HT-29 (cell line): ENCODE data around the gene DARS1. TPM values are rescaled to one million over a fixed set of nuclear protein-coding genes. Genes with fewer than 3 reads are reported as not detected.

Experiments
- DNase-seq: peaks from one replicate; pipeline ENCODE4 v3.0.0-alpha.2; 2015; ENCODE audit warnings: low spot score
- total RNA-seq: library from RNA; depleted of rRNA; stranded (reverse); fragments of >200 nt; shearing (Covaris generic); gene quantifications from 2 replicates; pipeline ENCODE4 v1.2.3, GENCODE V29; 2014

DARS1 gene
- total RNA-seq, 1 experiment from 2014 or later: 20.5 TPM

DNA sequence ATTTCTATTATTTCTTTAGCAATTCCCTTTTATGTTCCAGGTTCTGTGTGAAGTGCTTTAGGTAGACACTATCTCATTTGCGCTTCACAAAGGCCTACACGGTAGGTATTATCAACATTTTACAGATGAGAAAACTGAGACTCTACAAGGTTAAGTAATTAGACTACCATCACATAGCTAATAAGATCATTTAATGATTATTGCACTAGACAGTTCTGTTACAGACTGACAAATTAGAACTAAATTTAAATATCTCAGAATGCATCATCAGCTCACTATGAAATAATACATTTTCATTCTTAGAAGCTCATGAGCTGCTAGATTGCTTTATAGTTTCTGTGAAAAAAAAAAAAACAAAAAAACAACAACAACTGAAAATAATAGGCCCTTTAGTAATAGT lies 37.9 kb downstream of the DARS1 start:
- no peak for DNase-seq

DNA sequence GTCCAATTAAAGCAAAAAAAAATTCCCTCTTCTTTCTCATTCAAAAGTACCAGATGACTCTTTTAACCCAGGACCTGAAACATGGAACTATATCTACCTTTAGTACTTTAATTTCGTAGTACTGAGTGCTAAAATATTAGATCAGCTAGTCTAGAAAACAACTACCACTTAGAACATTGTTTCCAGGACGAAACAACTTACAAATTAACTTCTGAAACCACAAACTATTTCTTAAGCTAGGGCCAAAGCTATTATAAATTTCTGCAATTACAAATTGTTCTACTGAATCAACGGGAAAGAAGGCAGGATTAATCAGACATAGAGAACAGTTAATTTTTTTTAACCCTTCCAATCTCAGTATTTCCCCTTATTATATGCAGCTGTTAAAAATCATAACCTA lies 39.9 kb downstream of the DARS1 start:
- no peak for DNase-seq

DNA sequence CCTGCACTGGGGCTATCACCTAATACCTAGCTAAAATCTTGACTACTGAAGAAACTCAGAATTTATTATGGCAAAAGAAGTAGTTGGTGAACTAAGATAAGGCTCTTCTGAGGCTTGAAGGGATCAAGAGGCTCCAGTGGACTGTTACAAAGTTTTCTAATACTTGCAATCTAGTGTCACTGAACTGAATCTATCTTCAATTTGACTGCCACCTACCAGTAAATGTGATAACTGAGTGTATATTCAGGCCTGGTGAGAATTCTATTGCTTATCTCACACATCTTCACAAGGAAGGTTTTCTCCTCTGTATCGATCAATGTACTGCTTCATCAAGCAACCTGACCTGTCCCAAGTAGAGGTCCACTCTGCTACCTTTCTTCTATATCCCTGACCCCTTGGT lies 40.8 kb downstream of the DARS1 start:
- no peak for DNase-seq

DNA sequence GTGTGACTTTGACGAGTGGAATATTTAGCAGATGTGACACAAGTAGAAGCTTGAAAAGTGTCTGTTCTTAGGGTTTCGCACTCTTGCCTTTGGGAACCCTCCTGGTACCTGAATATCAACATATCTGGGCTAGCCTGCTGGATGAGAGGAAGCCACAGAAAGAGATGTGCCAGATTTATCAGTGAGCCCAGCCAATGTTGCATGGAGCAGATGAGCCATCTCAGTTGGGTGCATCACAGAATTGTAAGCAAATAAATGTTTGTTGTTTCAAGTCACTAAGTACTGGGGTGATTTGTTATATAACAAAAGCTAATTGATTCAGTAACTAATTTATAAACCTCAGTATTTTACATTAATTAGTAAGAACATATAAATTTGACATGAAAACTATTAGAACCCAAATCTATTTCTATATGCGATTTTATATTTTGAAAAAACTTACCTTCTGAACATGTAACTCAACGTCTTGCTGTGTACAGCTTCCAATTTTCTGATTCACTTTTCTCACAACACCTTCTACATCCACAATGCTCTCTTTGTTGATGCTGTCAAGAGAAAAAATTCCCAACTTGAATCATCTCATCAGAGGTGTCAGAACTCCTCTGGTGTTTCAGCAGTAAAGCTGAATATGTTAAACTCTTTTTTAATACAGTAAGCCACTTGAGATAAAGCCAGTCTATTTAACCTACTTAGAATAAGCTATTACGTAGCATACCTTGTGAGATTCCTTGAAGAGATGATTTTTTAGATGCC lies 42.3 kb downstream of the DARS1 start:
- DNase-seq: no peak

DNA sequence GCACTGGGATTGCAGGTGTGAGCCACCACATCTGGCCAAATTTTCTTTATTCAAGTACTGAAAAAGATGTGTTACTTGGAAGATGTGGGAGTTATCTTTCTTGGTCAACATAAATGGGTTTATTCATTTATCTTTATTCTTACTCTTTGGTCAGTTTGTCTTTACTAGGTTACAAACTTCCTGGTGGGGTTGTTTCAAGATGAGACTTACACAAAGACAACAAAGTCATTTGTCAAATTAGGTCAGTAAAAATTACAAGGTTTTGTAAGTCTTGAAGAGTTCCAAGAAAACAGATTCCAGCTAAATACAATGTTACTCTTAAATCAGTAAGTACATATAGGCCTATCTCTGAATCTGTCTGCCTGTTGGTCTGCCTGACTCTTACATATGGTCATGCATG lies 48.9 kb downstream of the DARS1 start:
- no peak for DNase-seq

DNA sequence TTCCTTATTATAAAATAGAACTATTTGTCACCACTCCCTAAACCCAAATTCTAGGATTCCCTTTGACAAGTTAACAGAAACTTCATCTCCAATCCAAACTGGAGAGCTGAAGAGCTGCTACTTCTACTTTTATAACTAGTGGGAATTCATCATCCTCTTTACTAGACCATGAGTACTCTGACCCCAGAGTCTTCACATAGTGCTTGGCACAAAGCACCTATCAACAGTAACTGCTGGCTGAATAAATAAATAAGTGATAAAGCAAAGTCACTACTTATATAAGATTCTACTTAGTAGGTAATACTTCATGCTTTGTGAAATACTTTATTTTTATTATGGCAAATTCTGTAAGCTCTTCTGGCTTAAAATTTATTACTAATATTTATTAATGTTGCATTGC lies 49.5 kb downstream of the DARS1 start:
- DNase-seq: no peak

DNA sequence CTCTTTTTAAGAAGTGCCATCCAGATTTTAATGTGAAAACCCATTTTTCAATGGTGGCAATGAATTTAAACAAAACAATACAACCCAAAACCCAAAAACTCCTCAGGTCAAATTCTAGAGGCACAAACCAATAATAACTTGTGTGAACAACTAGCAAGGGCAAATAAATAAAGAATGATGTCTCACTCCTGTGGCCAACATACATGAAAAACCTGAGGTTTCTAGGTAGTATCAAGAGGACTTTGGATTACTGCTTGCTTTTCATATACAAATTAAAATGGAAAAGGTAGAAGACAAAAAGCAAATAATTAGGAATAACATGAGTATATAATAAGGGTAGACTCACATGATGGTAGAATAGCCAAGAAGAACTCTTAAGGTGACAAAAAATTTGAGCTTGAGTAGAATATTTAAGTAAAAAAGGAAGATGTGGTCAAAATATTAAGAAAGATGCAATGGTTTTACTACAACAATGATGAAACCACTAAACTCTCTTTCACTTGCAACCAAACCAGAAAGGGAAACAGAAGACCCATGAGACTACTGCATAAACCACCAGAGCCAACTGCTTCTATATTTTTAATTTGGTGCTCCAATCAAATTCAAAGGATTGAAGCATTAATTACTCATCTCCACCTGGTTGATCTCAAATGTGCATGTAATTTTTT lies 53.5 kb downstream of the DARS1 start:
- no peak for DNase-seq

DNA sequence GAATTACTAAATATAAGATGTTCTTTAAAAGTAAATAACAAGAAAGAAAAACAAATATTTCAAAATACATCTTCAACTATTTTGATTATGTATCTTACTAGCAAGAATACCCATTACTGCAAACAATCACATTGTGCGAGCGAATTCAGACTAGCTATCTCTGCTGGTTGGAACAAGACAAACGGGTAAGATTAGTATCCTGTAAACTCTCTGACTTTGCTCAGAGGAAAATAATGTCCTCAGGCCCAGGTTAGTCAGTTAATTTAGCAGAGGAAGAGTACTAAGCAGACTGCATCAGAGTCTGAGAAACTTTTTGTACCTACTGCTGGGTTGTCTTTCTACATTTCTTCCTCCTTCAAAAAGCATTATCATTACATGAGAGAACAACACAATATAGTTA lies 58.8 kb downstream of the DARS1 start:
- DNase-seq: no peak

DNA sequence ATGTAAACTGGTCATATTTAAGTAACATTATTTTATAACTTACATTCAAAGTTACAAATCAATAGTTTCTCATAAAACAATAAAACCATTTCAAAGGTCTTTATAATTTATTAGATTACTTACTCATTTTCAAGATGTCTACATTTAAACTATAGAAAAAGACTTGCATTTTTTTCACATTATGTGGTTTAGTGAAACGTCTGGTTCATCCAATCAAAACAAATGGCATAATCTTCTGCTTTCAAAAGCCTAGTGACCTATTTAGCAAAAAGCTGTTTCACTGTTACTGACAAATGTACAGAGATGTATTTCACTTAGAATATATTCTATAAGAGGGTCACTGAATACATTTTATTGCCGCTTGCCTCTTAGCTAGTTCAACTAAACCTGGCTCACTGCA lies 59.9 kb downstream of the DARS1 start:
- DNase-seq: no peak

DNA sequence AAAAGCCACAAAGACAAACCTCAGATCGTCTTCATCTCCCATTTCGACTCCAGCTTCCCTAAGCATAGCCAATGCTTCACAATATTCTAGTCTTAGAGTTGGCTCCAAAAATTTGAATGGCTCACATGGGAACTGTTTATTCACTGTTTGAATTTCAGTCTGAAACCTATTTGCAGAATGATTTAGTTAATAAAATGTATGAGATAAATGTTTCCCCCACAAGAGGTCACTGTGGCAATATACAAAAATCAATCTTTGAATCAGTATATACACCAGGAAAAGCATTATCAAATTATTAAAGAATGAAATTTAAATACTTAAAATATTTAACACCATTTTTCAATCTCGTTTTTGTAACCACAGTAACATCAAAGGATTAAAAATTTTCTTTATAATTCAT lies 69.2 kb downstream of the DARS1 start:
- peak; percentile 80 for DNase-seq

DNA sequence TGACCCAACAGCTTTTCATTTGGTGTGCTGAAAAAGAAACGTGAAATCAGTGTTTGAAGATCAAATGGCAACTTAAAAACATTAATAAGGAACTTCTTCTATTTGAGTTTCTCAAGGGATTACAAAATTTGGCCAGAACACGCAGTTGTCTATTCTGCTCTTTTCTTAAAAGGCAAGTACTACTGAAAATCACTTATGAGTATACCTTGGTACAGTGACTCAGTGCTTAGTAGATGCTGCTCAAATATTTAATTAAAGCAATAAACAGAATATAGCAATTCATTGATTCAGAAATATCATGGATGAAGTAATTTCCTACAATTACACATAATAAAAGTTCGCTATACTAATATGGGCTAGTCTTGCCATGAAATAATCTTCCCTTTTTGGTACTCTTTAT lies 70.9 kb downstream of the DARS1 start:
- no peak for DNase-seq

DNA sequence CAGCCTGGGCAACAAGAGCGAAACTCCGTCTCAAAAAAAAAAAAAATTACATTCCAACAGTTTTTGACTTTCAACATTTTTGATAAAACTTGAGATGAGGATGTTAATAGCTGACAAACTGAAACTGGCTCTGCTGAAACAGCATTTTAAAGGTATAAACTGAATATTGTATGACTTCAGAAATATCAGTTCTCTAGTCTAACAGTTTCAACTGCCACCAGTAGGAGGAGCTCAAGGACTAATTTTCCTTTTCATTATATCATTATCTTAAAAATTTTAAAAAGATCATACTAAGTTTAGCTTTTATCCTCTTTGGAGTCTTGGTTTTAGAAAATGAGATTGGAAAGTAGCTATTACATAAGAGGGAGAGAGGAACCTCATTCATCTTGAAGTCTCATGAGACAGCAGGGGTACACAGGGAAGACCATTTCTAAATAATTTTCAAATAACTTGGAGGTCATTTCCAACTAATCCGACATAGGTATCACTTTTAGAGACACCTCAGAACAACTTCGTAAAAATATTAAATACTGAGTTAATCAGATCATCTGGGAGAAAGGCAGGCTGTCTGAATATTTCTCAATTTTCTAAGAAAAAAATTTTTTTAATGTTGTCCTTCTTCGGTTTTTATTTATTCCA lies 71.6 kb downstream of the DARS1 start:
- peak; percentile 80 for DNase-seq

DNA sequence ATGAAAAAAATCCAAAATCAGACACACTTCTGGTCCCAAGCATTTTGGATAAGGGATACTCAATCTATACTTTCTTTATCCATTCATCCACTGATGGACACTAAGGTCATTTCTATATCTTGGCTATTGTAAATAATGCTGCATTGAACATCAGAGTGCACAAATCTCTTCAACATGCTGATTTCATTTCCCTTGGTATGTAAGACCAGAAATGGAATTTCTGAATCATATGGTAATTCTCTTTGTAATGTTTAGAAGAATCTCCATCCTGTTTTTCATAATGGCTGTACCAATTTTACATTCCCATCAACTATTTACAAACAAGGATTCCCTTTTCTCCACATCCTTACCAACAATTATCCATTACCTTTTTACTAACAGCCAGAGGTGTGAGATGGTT lies 75.5 kb downstream of the DARS1 start:
- no peak for DNase-seq

DNA sequence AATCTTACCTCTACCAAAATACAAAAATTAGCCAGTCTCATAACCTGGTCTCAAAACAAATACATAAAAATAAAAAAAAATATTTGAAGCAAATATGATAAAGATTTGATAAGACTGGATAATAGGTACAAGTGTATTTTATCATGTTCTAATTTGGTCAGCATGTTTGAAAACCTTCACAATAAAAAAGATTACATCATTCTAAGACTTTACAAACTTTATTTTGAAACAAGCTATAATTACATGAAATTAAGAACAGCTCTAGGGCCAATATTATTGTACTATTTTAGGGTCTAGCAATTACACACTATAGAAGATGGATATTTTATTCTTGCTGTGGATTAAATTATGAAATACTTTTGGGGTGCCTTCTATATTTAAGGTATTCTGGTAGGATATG lies 79.7 kb downstream of the DARS1 start:
- no peak for DNase-seq

DNA sequence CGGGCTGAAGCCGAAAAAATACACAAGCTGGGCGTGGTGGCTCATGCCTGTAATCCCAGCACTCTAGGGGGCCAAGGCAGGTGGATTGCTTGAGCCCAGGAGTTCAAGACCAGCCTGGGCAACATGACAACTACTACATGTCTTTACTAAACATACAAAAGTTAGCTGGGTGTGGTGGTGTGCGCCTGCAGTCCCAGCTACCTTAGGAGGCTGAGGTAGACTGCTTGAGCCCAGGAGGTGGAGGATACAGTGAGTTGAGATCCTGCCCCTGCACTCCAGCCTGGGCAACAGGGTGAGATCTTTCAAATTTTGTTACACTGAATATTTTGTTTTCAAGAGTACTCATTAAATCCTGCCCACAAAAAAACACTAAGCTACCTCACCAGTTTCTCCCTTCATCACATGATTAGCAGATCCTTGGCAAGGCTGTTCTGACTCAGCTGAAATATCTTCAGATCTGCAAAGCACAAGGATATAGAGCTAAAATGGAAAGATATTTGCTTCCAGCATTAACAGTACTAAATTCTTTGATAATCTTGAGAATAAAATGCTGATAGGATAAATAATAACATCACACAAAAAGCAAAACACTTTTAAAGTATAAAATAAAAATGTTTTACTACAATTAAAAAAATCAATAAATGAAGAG lies 81.0 kb downstream of the DARS1 start:
- DNase-seq: no peak

DNA sequence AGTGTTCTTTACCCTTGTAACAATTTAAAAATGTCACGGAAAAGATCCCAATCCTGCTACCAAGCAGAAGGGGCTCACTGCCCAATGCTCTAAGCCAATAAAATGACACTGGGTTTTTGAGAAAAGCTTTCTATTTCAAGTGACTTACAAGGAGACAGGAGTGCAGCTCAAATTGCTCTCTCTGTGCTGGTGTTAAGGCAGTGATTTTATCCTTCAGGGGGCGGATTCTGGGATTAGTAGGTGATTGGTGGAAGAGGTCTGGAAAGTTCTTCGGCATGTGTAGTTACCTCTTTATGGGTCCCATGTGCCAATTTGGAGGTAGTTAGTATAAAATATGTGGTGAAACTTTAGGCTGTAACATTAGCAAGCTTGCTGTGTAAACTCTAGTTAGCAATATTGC lies 81.8 kb downstream of the DARS1 start:
- DNase-seq: no peak

DNA sequence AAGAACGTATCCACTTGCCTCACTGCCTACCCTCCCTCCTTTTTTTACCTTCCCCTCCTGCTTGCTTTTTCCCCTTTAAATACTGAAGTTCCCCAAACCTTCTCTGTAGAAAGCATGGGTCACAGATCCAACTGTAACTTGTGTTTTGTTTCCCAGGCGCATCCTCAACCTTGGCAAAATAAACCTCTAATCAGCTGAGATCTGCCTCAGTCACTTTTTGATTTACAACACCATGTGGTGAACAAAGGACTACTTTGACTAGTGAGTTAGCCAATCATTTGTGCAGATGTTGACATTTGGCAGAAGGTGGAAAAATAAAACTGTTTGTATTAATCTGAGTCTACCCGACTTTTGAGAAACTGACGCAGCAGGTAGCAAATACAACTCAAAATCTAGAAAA lies 85.9 kb downstream of the DARS1 start:
- no peak for DNase-seq

DNA sequence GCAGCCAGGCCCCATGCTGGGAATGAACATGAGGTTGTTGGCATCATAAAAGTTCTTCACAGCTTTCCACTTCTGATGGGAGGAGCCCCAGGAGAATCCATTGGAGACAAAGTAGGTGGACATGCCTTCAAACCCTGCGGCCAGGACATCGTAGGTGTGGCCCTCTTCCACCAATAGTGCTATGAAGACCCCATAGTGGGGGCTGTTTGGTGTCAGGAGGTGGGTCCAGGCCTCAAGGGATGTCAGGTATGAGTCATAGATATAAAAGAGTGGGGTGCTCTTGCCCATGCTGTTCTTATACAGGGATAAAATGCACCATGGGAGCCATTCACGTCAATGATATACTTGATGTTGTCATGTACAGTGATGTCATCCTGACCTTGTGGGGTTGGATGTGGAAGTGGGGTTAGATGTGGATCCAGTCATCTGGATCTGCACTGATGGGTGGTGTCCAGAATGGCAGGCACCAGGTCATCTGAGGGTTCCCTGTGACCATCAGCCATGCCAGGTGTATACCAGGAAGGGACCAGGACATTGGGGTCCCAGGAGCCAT lies 87.1 kb downstream of the DARS1 start:
- no peak for DNase-seq

DNA sequence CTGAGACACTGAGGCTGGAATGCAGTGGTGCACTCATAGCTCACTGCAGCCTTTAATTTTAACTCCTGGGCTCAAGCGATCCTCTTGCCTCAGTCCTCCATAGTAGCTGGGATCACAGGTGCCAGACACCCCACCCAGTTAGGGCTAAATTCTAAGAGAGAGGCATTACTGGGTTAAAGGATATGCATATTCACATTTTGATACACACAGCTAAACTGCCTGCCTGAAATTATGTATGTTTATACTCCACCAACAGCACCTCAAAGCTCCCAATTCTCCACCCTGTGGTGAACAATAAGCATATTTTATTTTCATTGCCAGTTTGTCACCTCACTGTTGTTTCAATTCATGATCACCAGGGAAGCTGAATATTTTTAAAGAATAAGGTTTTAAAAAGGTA lies 90.5 kb downstream of the DARS1 start:
- DNase-seq: no peak

DNA sequence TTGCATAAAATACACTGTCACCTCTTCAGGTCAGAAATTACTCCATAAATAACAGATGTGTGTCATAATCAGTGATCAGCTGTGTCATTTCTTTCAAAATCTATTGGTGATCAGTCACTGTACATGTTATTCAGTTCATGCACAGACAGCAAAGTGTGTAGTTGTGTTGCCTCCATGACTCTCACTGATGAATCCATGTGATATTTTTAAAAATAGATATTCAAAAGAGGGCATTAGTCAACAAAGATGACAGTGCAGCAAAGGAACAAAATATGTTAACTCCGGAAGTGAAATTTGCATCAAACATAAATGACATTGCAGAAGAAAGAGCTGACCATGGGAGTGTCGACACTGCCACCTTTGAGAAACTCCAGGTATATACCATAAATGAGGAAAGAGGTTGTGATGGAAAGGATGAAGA lies 92.0 kb downstream of the DARS1 start:
- DNase-seq: no peak

DNA sequence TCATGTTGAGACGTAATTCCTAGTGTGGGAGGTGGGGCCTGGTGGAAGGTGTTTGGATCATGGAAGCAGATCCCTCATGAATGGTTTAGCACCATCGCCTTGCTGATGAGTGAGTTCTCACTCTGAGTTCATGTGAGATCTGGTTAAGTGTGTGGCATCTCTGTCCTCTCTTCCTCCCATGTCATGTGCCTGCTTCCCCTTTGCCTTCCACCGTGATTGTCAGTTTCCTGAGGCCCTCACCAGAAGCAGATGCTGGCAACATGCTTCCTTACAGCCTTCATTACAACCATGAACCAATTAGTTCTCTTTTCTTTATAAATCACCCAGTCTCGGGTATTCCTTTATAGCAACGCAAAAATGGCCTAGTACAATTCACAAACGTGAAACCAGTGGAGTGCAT lies 94.6 kb downstream of the DARS1 start:
- no peak for DNase-seq

DNA sequence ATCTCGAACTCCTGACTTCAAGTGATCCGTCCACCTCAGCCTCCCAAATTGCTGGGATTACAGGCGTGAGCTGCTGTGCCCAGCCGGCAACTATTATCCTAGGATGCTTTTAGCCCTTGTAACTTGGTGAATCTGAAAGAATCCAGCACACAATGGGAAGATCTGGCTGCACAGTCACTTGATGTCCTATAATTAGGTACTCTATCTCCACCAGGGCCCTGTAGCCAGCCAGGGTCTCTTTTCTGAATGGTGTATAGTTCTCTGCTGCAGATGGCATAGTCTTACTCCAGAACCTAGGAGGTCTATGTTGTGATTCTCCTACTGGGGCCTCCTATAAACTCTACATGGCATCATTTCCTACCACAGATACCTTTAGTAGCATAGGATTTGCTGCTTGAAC lies 95.3 kb downstream of the DARS1 start:
- DNase-seq: no peak
